ENCODE measurements around the gene PIAS4. TPM values are rescaled to one million over a fixed set of nuclear protein-coding genes. Genes with fewer than 3 reads are reported as not detected.

Gene PIAS4
- polyA plus RNA-seq, 1 donor, result 27.5 TPM

- DNase-seq, result no peak
Observed at GRCh38 chr19:4060621-4061177, 53.2 kb downstream of the PIAS4 start.

DNA sequence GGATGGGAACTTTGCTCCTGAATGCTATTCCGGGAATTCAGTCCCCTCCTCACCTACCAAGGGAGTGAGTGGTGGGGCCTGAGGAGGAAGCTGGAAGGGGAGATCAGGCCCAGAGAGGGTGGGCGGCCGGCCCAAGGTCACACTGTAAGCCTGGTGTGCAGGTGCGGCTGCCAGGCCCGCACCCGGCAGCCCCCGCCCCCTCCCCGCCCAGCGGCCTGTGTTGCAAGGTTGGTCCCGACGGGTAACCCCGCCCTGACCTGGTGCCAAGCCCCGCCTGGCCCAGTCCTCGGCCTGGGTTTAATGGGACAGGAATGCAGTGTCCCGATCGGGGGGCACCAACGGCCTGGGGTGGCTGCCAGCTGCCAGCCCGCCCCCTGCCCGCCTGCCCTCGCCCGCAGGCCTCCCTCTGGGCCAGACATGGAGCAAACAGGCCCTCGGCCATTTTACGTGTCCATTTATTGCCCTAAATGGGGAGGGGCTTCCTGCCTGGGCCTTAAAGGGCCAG is 53.7 kb downstream of the PIAS4 start:
- DNase-seq, result no peak

DNA sequence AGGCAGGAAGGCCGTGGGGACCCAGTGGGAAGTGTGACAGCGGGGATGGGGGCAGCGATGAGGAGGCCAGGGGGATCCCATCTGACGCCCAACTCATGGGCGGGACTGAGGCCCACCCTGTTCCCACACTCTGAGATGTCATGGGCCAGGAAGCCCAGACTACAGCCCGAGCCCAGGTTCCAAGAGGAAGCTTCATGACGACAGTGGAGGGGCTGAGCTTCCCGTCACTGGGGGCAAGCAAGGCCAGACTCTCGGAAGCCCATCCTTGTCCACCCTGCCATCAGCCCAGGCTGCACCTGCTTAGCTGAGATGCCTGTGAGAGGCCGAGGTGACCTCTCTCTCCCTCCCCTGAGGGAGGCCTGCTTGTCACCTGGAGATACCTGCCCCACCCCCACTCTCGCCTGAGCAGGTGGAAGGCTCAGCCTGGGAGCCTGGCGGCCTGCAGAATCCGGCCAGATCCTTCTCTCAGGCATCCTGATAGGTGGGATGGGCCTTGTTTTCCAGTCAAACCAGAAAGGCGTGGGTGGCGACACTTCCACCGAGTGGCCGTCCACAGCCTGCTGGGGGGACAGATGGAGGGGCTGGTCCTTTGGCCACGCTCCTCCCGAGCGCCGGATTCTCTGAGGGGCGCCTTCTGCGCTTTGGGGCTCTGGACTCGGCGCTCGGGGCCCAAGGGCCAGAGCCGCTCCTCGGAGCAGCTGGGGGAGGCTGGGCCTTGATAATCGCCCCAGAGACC is 54.3 kb downstream of the PIAS4 start:
- no peak for DNase-seq

DNA sequence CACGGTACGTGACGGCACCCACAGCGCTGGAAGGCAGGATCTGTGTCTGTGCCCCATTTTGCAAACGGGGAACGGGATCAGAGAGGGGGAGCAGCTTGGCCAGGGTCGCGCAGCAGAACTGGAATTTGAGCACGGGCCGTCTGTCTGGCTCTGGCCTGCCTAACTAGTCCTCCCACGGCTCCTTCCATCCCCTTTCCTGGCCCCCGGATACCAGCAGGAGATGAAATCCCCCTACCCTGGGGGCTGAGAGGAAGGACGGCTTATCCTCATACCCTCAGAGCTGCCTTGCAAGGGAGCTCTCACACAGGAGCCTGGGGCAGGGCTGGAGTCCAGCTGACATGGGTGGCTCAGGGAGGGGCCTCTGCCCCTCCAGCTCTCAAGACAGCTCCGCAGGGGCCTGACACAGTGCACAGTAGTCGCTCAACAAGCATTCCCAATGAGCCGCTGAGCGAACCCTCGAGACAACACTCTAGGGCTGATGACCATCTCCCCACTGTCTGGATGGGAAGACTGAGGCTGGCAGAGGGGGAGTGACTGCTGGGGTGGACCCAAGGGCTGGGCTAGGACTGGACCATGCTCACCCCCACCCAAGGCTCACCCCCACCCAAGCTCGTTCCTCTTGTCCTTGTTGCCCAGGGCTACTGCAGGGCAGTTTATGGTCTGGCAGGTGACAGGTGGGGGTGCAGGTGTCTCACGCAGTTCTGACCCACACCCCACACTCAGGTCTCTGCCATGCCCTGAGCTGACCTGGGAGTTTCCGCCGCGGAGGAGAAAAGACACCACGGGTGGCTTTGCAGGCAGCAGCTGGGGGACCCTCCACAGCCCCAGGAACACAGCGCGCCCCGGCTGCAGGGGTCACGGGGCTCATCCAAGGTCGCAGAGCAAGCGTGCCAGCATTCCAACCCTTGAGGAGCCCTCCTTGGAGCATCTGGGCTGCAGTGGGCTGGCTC is 55.2 kb downstream of the PIAS4 start:
- no peak for DNase-seq

DNA sequence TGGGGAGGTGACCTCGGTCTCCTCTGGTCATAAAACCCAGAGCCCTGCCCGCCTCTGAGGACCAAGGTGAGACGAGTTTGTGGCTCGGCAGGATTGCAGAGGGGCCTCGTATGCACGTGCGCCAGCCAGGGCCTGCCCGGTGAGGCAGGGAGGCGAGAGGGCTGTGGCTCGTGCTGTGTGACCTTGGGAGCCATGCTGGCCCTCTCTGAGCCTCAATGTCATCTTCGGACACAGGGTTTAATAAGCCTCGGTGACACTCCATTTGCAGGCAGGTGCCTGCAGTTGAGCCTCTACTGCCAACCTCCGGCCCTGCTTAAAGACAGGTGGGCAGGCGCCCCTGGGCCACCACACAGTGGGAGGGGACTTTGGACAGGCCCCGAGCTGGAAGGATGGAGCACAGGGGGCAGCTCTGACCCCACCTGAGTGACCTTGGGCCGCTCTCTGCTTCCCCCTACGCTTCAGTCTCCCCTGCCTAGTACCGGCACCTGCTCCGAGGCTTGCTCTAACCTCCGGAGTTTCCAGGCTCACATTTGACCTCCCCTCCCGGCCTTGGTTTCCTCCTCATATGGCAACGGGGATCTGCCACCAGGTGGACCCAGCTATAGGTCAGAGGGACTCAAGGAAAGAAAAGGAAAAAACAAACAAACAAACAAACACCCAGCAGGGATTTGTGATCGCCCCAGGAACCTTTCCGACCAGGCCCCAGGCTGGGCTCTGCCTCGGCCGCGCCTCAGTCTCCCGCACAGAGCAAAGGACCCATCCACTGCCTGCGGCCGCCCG is 56.0 kb downstream of the PIAS4 start:
- no peak for DNase-seq

- DNase-seq, result no peak
Observed at GRCh38 chr19:4064149-4064495, 56.6 kb downstream of the PIAS4 start.

GRCh38 chr19:4064496-4065260 is 57.1 kb downstream of the PIAS4 start:
- DNase-seq, result peak; percentile 63

GRCh38 chr19:4065430-4066175 is 58.1 kb downstream of the PIAS4 start:
- DNase-seq, result peak; percentile 96

- DNase-seq, result no peak
Observed at GRCh38 chr19:4066176-4066606, 58.7 kb downstream of the PIAS4 start.

DNA sequence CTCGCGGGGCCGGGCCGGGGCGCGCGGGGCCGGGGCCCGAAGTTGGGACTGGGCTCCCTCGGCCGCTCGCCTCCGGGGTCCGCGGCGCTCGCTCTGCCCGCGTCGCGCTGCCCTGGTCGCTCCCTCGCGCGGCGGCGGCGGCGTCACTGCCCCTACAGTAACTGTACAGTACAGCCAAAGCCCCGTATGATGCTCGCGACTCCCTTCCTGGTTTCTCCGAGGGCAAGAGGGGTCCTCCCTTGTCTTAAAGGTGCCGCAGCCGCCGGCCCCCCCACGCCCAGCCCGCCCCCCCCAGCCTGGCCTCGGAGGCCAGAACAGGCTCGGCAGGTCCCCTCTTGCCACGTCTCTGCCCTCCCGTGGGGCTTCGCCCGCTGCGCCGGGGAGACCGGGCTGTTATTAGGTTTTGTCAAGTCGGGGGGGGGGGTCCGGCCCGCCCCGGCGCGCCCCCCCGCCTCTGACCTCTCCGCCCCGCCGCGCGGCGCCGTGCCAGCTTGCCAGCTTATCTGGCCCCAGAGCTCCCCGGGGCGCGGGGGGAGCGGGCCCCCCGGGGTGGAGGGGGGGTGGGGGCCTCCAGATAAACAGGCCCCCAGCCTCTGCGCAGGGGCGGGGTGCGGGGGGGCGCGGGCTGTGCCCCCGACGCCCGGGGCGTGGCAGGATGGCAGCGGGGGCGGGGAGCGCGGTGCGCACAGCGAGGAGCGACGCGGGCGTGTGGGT is 59.3 kb downstream of the PIAS4 start, which contains the start of gene ZBTB7A:
ZBTB7A (minus strand) TSS at position 218 of the 714 bp plus-strand sequence. CDS start 11,667 bp downstream, outside the sequence.
- DNase-seq, result peak; percentile 73

GRCh38 chr19:4067396-4068046 is 60.0 kb downstream of the PIAS4 start:
- DNase-seq, result no peak

- no peak for DNase-seq
Observed at GRCh38 chr19:4068047-4068966, 60.8 kb downstream of the PIAS4 start.

- no peak for DNase-seq
Observed at GRCh38 chr19:4069331-4069959, 61.9 kb downstream of the PIAS4 start.

DNA sequence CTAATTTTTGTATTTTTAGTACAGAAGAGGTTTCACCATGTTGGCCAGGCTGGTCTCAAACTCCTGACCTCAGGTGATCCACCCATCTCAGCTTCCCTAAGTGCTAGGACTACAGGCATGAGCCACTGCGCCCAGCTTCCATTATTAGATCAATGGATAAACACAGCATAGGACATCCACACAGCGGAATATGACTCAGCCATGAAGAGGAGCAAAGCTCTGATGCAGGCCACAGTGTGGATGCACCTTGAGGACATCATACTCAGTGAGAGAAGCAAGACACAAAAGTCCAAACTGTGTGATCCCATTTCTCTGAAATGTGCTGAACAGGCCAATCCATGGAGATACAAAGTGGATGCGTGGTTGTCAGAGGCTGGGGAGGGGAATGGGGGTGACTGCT is 64.1 kb downstream of the PIAS4 start:
- no peak for DNase-seq

- DNase-seq, result no peak
Observed at GRCh38 chr19:4075373-4075772, 67.8 kb downstream of the PIAS4 start.

GRCh38 chr19:4077007-4077374 is 69.5 kb downstream of the PIAS4 start:
- DNase-seq, result no peak

DNA sequence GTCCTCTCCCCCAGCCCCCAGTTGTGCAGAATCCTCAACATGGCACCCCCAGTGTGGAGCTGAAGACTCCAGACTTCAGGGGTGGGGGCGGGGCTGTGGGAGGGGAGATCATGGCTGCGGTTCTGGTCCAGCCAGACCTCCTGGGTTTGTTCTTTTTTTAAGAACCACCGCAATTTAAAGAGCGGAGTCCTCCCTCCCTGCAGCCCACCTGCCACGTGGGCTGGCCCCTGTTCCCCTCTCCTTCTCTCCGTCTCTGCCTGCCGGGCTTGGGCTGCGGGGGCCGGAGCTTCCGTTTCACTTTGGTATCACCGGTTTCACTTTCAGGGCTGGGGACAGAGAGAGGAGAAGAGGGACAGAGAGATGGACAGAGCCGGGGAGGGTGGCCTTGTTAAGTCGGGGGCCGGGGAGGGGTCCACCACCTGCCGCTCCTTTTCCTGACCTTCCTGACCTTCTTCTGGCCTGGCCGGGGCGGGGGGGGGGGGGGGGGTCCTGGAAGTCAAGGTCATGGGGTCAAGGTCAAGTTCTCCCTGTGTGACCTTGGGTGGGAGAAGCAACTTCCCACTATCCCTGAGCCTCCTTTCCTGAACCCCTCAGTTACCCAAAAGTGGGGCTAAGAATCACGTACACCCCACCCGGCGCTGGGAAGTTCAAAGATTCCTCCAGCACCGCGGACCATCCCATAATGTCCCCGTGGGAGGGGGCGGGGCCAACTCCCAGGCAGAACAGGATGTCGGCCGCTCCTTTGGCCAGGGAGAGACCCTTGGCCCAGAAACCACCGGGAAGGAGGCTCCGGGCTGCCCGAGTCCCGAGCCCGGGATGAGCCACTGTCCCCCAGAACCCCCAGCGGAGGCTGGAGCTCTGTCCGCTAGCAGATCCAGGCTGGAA is 70.5 kb downstream of the PIAS4 start:
- DNase-seq, result peak; percentile 75
